WTC11 (cell line): ENCODE results near the gene SESTD1. TPM values are rescaled to one million over a fixed set of nuclear protein-coding genes. Genes with fewer than 3 reads are reported as not detected.

Experiments
- ATAC-seq: fragments of 200-7000 bp; cut with Tn5 transposase; 2 replicates; pipeline ENCODE4 v1.10.0; 2021; ENCODE audit warnings: mild to moderate bottlenecking, moderate library complexity
- CTCF ChIA-PET: fragments of 300-600 bp; sonication (Branson Sonifier 250); formaldehyde crosslinking; loops from one replicate; lab custom pipeline; 2021; ENCODE audit warnings: antibody characterized with exemption; lab: Charles Lee
- POLR2A ChIA-PET: fragments of 350-600 bp; sonication (Branson Sonifier 250); formaldehyde crosslinking; loops from one replicate; lab custom pipeline; 2021; ENCODE audit warnings: antibody characterized with exemption; lab: Charles Lee
- DNase-seq: peaks from one replicate; pipeline ENCODE4 v3.0.0; 2021; ENCODE audit warnings: low spot score
- H3K27ac Mint-ChIP-seq: 2 replicates; pipeline ENCODE4 v1.8.0; 2021; ENCODE audit warnings: mixed read lengths
- H3K27me3 Mint-ChIP-seq: 2 replicates; pipeline ENCODE4 v1.8.0; 2021; ENCODE audit warnings: low read depth, mild to moderate bottlenecking, moderate library complexity, mixed read lengths
- H3K36me3 Mint-ChIP-seq: 2 replicates; pipeline ENCODE4 v1.8.0; 2021; ENCODE audit warnings: mixed read lengths
- H3K4me1 Mint-ChIP-seq: 2 replicates; pipeline ENCODE4 v1.8.0; 2022; ENCODE audit warnings: mixed read lengths
- H3K4me3 Mint-ChIP-seq: 2 replicates; pipeline ENCODE4 v1.8.0; 2021; ENCODE audit warnings: mild to moderate bottlenecking, moderate library complexity, mixed read lengths
- H3K9me3 Mint-ChIP-seq: 2 replicates; pipeline ENCODE4 v1.8.0; 2021; ENCODE audit warnings: mixed read lengths
- ATF2 ChIP-seq: sonication (generic); formaldehyde crosslinking; IDR thresholded peaks from 2 replicates; pipeline ENCODE4 v1.8.1; 2022; ENCODE audit warnings: low read depth, missing genetic modification reagents, borderline replicate concordance
- CBFB ChIP-seq: sonication (generic); formaldehyde crosslinking; IDR thresholded peaks from 2 replicates; pipeline ENCODE4 v1.8.1; 2022; ENCODE audit warnings: mild to moderate bottlenecking, low read depth, missing genetic modification reagents
- ELF4 ChIP-seq: sonication (generic); formaldehyde crosslinking; IDR thresholded peaks from 2 replicates; pipeline ENCODE4 v1.8.1; 2022; ENCODE audit warnings: low read depth, mild to moderate bottlenecking, moderate library complexity, missing genetic modification reagents
- ERG ChIP-seq: fragments of 250-450 bp; sonication (Bioruptor Pico); IDR thresholded peaks from 2 replicates; pipeline ENCODE4 v1.8.0; 2021; ENCODE audit warnings: mild to moderate bottlenecking
- ETV6 ChIP-seq: sonication (generic); formaldehyde crosslinking; IDR thresholded peaks from 2 replicates; pipeline ENCODE4 v1.8.1; 2022; ENCODE audit warnings: mild to moderate bottlenecking, missing genetic modification reagents
- FOXK1 ChIP-seq: sonication (generic); formaldehyde crosslinking; IDR thresholded peaks from 2 replicates; pipeline ENCODE4 v1.8.0; 2022; ENCODE audit warnings: mild to moderate bottlenecking, moderate library complexity, missing genetic modification reagents
- FOXP1 ChIP-seq: sonication (generic); formaldehyde crosslinking; IDR thresholded peaks from 2 replicates; pipeline ENCODE4 v1.8.0; 2022; ENCODE audit warnings: missing genetic modification reagents, mild to moderate bottlenecking, moderate library complexity, borderline replicate concordance
- FOXP4 ChIP-seq: sonication (generic); formaldehyde crosslinking; IDR thresholded peaks from 2 replicates; pipeline ENCODE4 v1.8.0; 2022; ENCODE audit warnings: mild to moderate bottlenecking, missing genetic modification reagents
- IRF1 ChIP-seq: sonication (generic); formaldehyde crosslinking; IDR thresholded peaks from 2 replicates; pipeline ENCODE4 v1.8.0; 2023; ENCODE audit warnings: missing genetic modification reagents
- JAZF1 ChIP-seq: fragments of 250-450 bp; sonication (Bioruptor Pico); IDR thresholded peaks from 2 replicates; pipeline ENCODE4 v1.9.0; 2021; ENCODE audit warnings: moderate library complexity, mild to moderate bottlenecking, inconsistent platforms
- MLX ChIP-seq: sonication (generic); formaldehyde crosslinking; IDR thresholded peaks from 2 replicates; pipeline ENCODE4 v1.8.1; 2023; ENCODE audit warnings: mild to moderate bottlenecking, missing genetic modification reagents, moderate library complexity
- OVOL2 ChIP-seq: fragments of 250-450 bp; sonication (Bioruptor Pico); IDR thresholded peaks from 2 replicates; pipeline ENCODE4 v1.9.0; 2021; ENCODE audit warnings: mild to moderate bottlenecking, borderline replicate concordance
- PREB ChIP-seq: sonication (generic); formaldehyde crosslinking; IDR thresholded peaks from 2 replicates; pipeline ENCODE4 v1.8.1; 2022; ENCODE audit warnings: mild to moderate bottlenecking, missing genetic modification reagents, moderate library complexity, borderline replicate concordance
- SP1 ChIP-seq: sonication (generic); formaldehyde crosslinking; conservative IDR thresholded peaks from 2 replicates; pipeline ENCODE4 v1.8.1; 2022; ENCODE audit warnings: missing genetic modification reagents
- TEAD4 ChIP-seq: sonication (generic); formaldehyde crosslinking; IDR thresholded peaks from 2 replicates; pipeline ENCODE4 v1.8.0; 2022; ENCODE audit warnings: mild to moderate bottlenecking, missing genetic modification reagents
- TP53 ChIP-seq: sonication (generic); formaldehyde crosslinking; IDR thresholded peaks from 2 replicates; pipeline ENCODE4 v1.8.1; 2023; ENCODE audit warnings: mild to moderate bottlenecking, missing genetic modification reagents
- USF1 ChIP-seq: sonication (generic); formaldehyde crosslinking; IDR thresholded peaks from 2 replicates; pipeline ENCODE4 v1.8.0; 2022; ENCODE audit warnings: mild to moderate bottlenecking, missing genetic modification reagents
- ZNF232 ChIP-seq: sonication (generic); formaldehyde crosslinking; IDR thresholded peaks from 2 replicates; pipeline ENCODE4 v1.8.0; 2022; ENCODE audit warnings: mild to moderate bottlenecking, missing genetic modification reagents
- ZNF425 ChIP-seq: fragments of 250-450 bp; sonication (Bioruptor Pico); conservative IDR thresholded peaks from 2 replicates; pipeline ENCODE4 v1.9.0; 2021; ENCODE audit warnings: mild to moderate bottlenecking
- total RNA-seq: library from RNA; stranded (reverse); gene quantifications from 3 replicates; pipeline ENCODE4 v1.2.3, GENCODE V29; 2021

Gene SESTD1
- total RNA-seq, 1 experiment from 2014 or later = 59.9 TPM

- no peak for ATAC-seq
- Mint-ChIP-seq H3K4me1 (peaks cover 15% of the 10 kb centered on the region), H3K27me3 (no peaks in the 10 kb centered on the region), H3K27ac (peak overlapping the region; percentile 80), H3K9me3 (peaks cover 5% of the 10 kb centered on the region)
- no peak for DNase-seq
- POLR2A ChIA-PET = no interaction called here
- TF ChIP-seq ERG (CRISPR knock-in tag) (no peak), ETV6 (CRISPR knock-in tag) (no peak), USF1 (CRISPR knock-in tag) (no peak), OVOL2 (CRISPR knock-in tag) (no peak), PREB (no peak), ZNF232 (CRISPR knock-in tag) (no peak), MLX (no peak), FOXP1 (no peak), IRF1 (no peak), FOXP4 (CRISPR knock-in tag) (no peak), TP53 (CRISPR knock-in tag) (no peak), JAZF1 (CRISPR knock-in tag) (no peak), FOXK1 (CRISPR knock-in tag) (no peak), ELF4 (CRISPR knock-in tag) (no peak), SP1 (CRISPR knock-in tag) (no peak), TEAD4 (no peak), CBFB (no peak), ZNF425 (CRISPR knock-in tag) (no peak), ATF2 (CRISPR knock-in tag) (no peak)
- TF ChIP-seq, all 79 proteins: peak for 0
- no peak overlapping the region for H3K4me3 Mint-ChIP-seq
- no peaks in the 10 kb centered on the region for H3K36me3 Mint-ChIP-seq
- CTCF ChIA-PET = no interaction called here
Measured at GRCh38 chr2:179290329-179290728, 25.7 kb upstream of the SESTD1 start.
